Endothelial cell of umbilical vein (primary cell): ENCODE results near the gene ASIC1. TPM values are rescaled to one million over a fixed set of nuclear protein-coding genes. Genes with fewer than 3 reads are reported as not detected.
A peak's percentile ranks its signal among the peaks of the same experiment; 100 is the strongest.

ENCODE experiments used
- BruUV-seq: library from RNA; stranded (reverse); fragments of 400-500 nt; replicated peaks from 2 replicates; lab custom pipeline; 2021; lab: Mats Ljungman, UMichigan
- CTCF ChIA-PET: fragments of 300-600, 350-600 bp; sonication (Branson Sonifier 250); formaldehyde crosslinking; loops from one replicate; lab custom pipeline; 2021; ENCODE audit warnings: antibody characterized with exemption, inconsistent platforms; lab: Charles Lee
- POLR2A ChIA-PET: fragments of 300-600, 350-600 bp; sonication (Branson Sonifier 250); formaldehyde crosslinking; loops from one replicate; lab custom pipeline; 2021; ENCODE audit warnings: antibody characterized with exemption, inconsistent platforms; lab: Charles Lee
- DNase-seq: peaks from one replicate; pipeline ENCODE4 v3.0.0-alpha.2; 2011; ENCODE audit warnings: low read depth, low spot score
- FAIRE-seq: peaks from 2 replicates; lab custom pipeline; 2011; peaks lifted over from hg19 to GRCh38; lab: Jason Lieb, UNC
- H2AFZ ChIP-seq: 2 replicates; pipeline ENCODE4 v1.6.0; 2012; ENCODE audit warnings: low read depth, low read length, control low read depth, inconsistent platforms
- H3K27ac ChIP-seq: 2 replicates; pipeline ENCODE4 v1.5.1; 2011; ENCODE audit warnings: low read depth, mild to moderate bottlenecking, control low read depth, low read length, moderate library complexity; ENCODE audit not compliant: insufficient read depth
- H3K27me3 ChIP-seq, 2 experiments: 2 replicates each; pipeline versions ENCODE4 v1.6.0 to v1.6.1; 2011; ENCODE audit warnings: low read length in 2 of 2, mixed read lengths in 1 of 2; ENCODE audit not compliant: control insufficient read depth in 2 of 2, insufficient read depth in 2 of 2
- H3K36me3 ChIP-seq, 2 experiments: 2 replicates in 1 of 2; 3 replicates in 1 of 2; pipeline ENCODE4 v1.5.1; 2011; ENCODE audit warnings: low read length in 2 of 2, mild to moderate bottlenecking in 1 of 2, moderate library complexity in 1 of 2; ENCODE audit not compliant: control insufficient read depth in 2 of 2, insufficient read depth in 2 of 2; ENCODE audit errors: extremely low read depth in 1 of 2
- H3K4me1 ChIP-seq: 3 replicates; pipeline ENCODE4 v1.5.1; 2011; ENCODE audit warnings: mild to moderate bottlenecking, low read length; ENCODE audit not compliant: control insufficient read depth, insufficient read depth; ENCODE audit errors: extremely low read depth
- H3K4me2 ChIP-seq: 2 replicates; pipeline ENCODE4 v1.6.1; 2011; ENCODE audit warnings: low read length, control low read depth, mixed read lengths; ENCODE audit not compliant: insufficient read depth
- H3K4me3 ChIP-seq, 3 experiments: fragments of 200-600 bp in 1 of 3; sonication (generic), shearing (Covaris generic) in 1 of 3; replicated peaks in 1 of 3; 2 replicates each; pipeline ENCODE4 v1.5.1; 2011 to 2016; ENCODE audit warnings: control low read depth in 3 of 3, low read length in 3 of 3, mild to moderate bottlenecking in 2 of 3, inconsistent platforms in 1 of 3, low read depth in 1 of 3, moderate library complexity in 1 of 3; ENCODE audit not compliant: insufficient read depth in 1 of 3
- H3K79me2 ChIP-seq: 2 replicates; pipeline ENCODE4 v1.6.0; 2012; ENCODE audit warnings: low read length, inconsistent platforms; ENCODE audit not compliant: control insufficient read depth, insufficient read depth
- H3K9ac ChIP-seq: replicated peaks from 2 replicates; pipeline ENCODE3; 2011; ENCODE audit warnings: low read length, control low read depth; ENCODE audit not compliant: insufficient read depth; ENCODE audit errors: extremely low read depth
- H3K9me1 ChIP-seq: replicated peaks from 3 replicates; pipeline ENCODE4 v1.6.0; 2011; ENCODE audit warnings: mild to moderate bottlenecking, low read length; ENCODE audit not compliant: control insufficient read depth, insufficient read depth; ENCODE audit errors: extremely low read depth
- H3K9me3 ChIP-seq: replicated peaks from 2 replicates; pipeline ENCODE4 v1.5.1; 2012; ENCODE audit warnings: low read length, inconsistent platforms; ENCODE audit not compliant: control insufficient read depth, insufficient read depth
- H4K20me1 ChIP-seq: replicated peaks from 2 replicates; pipeline ENCODE3; 2011; ENCODE audit warnings: mild to moderate bottlenecking, low read length; ENCODE audit not compliant: control insufficient read depth, insufficient read depth; ENCODE audit errors: extremely low read depth
- CTCF ChIP-seq, 2 donors: IDR thresholded peaks; 1 replicate in 1 of 2; 2 replicates in 1 of 2; pipeline ENCODE4 v1.5.1; 2011; ENCODE audit warnings: low read length in 2 of 2, mild to moderate bottlenecking in 2 of 2, moderate library complexity in 2 of 2, control low read depth in 1 of 2, inconsistent platforms in 1 of 2, low read depth in 1 of 2; ENCODE audit not compliant: insufficient read depth in 1 of 2; ENCODE audit errors: extremely low read depth in 1 of 2
- EZH2 ChIP-seq: IDR thresholded peaks from 2 replicates; pipeline ENCODE4 v1.6.1; 2012; ENCODE audit warnings: borderline replicate concordance, low read depth, mild to moderate bottlenecking, moderate library complexity, low read length, inconsistent platforms; ENCODE audit not compliant: severe bottlenecking
- GATA2 ChIP-seq: IDR thresholded peaks from 2 replicates; pipeline ENCODE4 v1.7.0; 2011; ENCODE audit warnings: low read depth, mild to moderate bottlenecking, moderate library complexity, mixed read lengths, low read length; ENCODE audit not compliant: insufficient read length, insufficient read depth
- JUN ChIP-seq: IDR thresholded peaks from 2 replicates; pipeline ENCODE4 v1.6.1; 2011; ENCODE audit warnings: borderline replicate concordance, low read depth; ENCODE audit not compliant: insufficient read length, insufficient read depth
- POLR2A ChIP-seq: IDR thresholded peaks from 2 replicates; pipeline ENCODE4 v1.6.1; 2012; ENCODE audit warnings: low read depth, mild to moderate bottlenecking, control low read depth, low read length
- POLR2AphosphoS5 ChIP-seq: IDR thresholded peaks from 2 replicates; pipeline ENCODE4 v1.6.1; 2012; ENCODE audit warnings: low read depth, mild to moderate bottlenecking, control low read depth, low read length, moderate library complexity; ENCODE audit not compliant: insufficient read depth
- dilution Hi-C: fragments of 300-500 bp; cut with MboI; formaldehyde crosslinking; loops from one replicate; pipeline ENCODE4 v1.15.0; 2019; ENCODE audit warnings: low sequenced_read_pairs; ENCODE audit not compliant: extremely low pct_ligation_motif_present
- intact Hi-C: fragments of 100-400 bp; cut with micrococcal nuclease; formaldehyde crosslinking; loops from one replicate; pipeline ENCODE4 v1.10.0; 2022
- polyA plus RNA-seq, 4 experiments: library from polyadenylated mRNA; depleted of rRNA in 3 of 4; stranded (reverse) in 3 of 4; unstranded in 1 of 4; fragments of >200 nt; gene quantifications; 2 replicates each; pipeline versions ENCODE4 v1.2.1 to v1.2.3, GENCODE V29; 2011 to 2012; ENCODE audit warnings: missing spikeins in 1 of 4
- total RNA-seq: library from RNA; stranded (reverse); gene quantifications from 2 replicates; pipeline ENCODE4 v1.2.3, GENCODE V29; 2021

Gene ASIC1
- total and polyA plus RNA-seq, 2 donors (not counting 3 experiments of a cell fraction or from before 2014, with no cell fraction given): 0.53 to 0.66 TPM

DNA sequence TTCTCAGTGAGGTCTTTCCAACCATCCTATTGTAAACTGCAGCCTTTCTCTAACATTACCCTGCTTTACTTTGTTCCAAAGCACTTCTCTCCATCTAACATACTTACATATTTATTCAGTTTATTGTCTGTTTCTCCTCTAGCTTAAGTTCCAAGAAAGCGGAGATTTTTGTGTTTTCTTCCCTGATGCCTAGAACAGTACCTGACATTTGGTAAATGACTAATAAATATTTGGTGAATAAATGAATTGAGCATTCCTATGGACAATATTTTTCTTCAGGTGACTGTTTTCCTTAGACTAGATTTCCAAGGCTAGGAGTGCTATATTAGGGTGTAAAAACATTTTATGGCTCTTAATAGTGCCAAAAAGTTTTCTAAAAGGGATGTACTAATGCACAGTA, 34.5 kb upstream of the ASIC1 start:
- TF ChIP-seq CTCF (IDR thresholded peaks at IDR 0.05; ENCODE audit: extremely low read depth in 1 of 2, insufficient read depth in 1 of 2, low read depth in 1 of 2, low read length in 2 of 2): no peak
- no peak for TF ChIP-seq POLR2AphosphoS5
- no peak for TF ChIP-seq EZH2
- no peak for TF ChIP-seq POLR2A
- intact Hi-C loops (no loop called here), dilution Hi-C loops (no loop called here)
- H3K27ac ChIP-seq: no peak overlapping the region
- ChIA-PET CTCF (no interaction called here), POLR2A (no interaction called here)
- H3K9ac ChIP-seq: no peak overlapping the region
- no peak overlapping the region for H3K4me3 ChIP-seq
- H3K4me1 ChIP-seq: peaks cover 10% of the 10 kb centered on the region
- no TSS peak for BruUV-seq
- H2AFZ ChIP-seq: no peak overlapping the region
- H3K9me3 ChIP-seq: no peaks in the 10 kb centered on the region
- no peak for DNase-seq
- H3K27me3 ChIP-seq: peaks cover 7 to 12% of the 10 kb centered on the region in 2 experiments
- H3K9me1 ChIP-seq: no peaks in the 10 kb centered on the region
- peaks cover 71% of the 10 kb centered on the region for H3K79me2 ChIP-seq
- no peaks in the 10 kb centered on the region for H3K36me3 ChIP-seq
- no peak overlapping the region for H3K4me2 ChIP-seq
- no peaks in the 10 kb centered on the region for H4K20me1 ChIP-seq
- no peak for FAIRE-seq

- peak overlapping the region; percentile 54 for H3K4me2 ChIP-seq
- peak overlapping the region; percentile 31 for H3K9ac ChIP-seq
- H3K27me3 ChIP-seq: peaks cover 11 to 17% of the 10 kb centered on the region in 2 experiments
- H3K4me3 ChIP-seq: peak overlapping the region in 2 of 3 experiments; percentile 40 to 64
- peaks cover 10% of the 10 kb centered on the region for H3K4me1 ChIP-seq
- TF ChIP-seq EZH2: no peak
- TF ChIP-seq JUN: no peak
- no peak for TF ChIP-seq GATA2
- ChIA-PET POLR2A (no interaction called here), CTCF (interaction anchor here (0.8 to 3.3 kb wide), 7 partner anchors 12 to 57 kb away, joined by 4 to 18 read pairs (median 7); no protein-coding TSS in a partner anchor)
- no peak overlapping the region for H3K27ac ChIP-seq
- no peaks in the 10 kb centered on the region for H3K9me1 ChIP-seq
- no peaks in the 10 kb centered on the region for H3K9me3 ChIP-seq
- DNase-seq: no peak
- H4K20me1 ChIP-seq: no peaks in the 10 kb centered on the region
- no peak for FAIRE-seq
- no peak overlapping the region for H2AFZ ChIP-seq
- intact Hi-C loops (no loop called here), dilution Hi-C loops (no loop called here)
- no peaks in the 10 kb centered on the region for H3K36me3 ChIP-seq
- no TSS peak for BruUV-seq
- peaks cover 58% of the 10 kb centered on the region for H3K79me2 ChIP-seq
Observed at GRCh38 chr12:50024227-50024626, 33.2 kb upstream of the ASIC1 start.
